Stimulated activated CD8-positive, alpha-beta memory T cell treated with anti-CD3 and anti-CD28 coated beads, Interleukin-15, amount 100 ng/mL, for 24 hours (primary cell): Measurements from ENCODE around the gene NWD2.
"Not testable (repeated sequence)": the region's sequence is repeated elsewhere in the genome, so short reads cannot be mapped to it uniquely, and the experiment has no call there.

Experiments
- DNase-seq: peaks from one replicate; pipeline ENCODE4 v3.0.0-alpha.2; 2020; ENCODE audit warnings: low read depth

NWD2 gene

GRCh38 chr4:37470245-37470644, 225.7 kb downstream of the NWD2 start:
- no peak for DNase-seq

DNA sequence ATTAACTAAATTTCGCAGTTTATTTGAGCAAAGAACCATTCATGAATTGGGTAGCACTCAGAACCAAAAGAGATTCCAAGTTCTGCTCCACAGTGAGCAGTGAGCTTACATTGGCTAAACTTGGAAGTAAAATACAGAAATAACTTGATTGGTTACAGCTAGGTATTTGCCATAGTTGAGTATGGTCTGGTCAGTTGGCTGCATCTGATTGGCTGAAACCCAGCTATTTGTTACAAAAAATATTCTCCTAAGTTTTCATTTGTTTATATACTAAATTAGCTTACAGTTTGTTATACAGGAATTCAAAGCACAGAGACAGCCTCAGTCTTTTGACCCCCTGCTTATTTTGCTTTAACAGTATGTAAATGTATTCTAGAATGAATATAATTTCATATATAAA, 226.6 kb downstream of the NWD2 start:
- DNase-seq: no peak

DNA sequence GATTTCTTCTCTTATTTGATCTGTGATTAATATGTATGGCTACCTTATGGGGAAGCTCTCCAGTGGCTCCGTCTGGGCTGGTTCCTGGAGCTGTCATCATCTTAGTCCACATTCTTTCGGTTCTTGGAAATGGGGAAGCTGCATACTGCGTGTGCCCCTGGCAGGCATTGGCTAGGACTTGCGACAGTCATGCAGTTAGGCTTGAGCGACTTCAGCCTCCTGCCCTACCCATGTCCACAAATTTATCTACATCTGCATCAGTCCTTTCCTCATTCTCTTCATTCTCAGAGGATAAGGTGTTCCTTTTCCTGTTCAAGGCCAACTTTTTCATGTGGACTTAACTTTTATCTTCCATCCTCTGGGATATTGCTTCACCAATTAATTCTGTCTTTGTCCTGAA, 227.4 kb downstream of the NWD2 start:
- no peak for DNase-seq

GRCh38 chr4:37473807-37474206, 229.3 kb downstream of the NWD2 start:
- DNase-seq: no peak

- no peak for DNase-seq
Observed at GRCh38 chr4:37475087-37475486, 230.5 kb downstream of the NWD2 start.

DNA sequence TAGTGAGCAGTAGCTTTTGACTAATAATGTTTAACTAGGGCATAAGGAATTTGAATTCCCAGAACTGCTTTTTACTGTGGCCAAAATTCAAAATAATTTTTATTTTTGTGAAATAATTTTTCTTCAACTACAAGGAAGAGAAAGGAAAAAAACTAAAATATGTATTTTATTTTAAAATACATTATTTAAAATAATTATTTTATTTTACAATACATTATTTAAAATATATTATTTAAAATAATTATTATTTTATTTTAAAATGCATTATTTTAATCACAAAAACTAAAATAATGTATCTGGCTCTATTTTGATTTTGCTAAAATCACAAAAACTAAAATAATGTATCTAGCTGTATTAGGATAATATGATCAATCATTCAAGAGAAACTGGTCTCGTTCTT, 231.2 kb downstream of the NWD2 start:
- no peak for DNase-seq

GRCh38 chr4:37476256-37476655, 231.7 kb downstream of the NWD2 start:
- DNase-seq: no peak

DNA sequence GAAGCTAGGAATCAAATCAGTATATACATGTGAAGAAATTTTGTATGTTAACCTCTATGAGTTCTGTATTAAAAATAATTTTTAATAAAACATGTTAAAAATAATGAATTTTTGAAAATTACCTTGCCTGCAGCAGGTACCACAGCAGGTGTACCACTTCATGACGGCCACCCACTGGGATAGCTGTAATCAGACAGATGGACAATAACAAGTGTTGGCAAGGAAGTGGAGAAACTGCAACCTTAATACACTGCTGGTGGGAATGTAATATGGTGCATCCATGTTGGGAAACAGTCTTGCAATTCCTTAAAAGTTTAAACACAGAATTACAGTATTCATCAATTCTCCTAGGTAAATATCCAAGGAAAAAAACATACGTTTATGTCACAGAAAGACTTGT, 232.1 kb downstream of the NWD2 start:
- no peak for DNase-seq

DNA sequence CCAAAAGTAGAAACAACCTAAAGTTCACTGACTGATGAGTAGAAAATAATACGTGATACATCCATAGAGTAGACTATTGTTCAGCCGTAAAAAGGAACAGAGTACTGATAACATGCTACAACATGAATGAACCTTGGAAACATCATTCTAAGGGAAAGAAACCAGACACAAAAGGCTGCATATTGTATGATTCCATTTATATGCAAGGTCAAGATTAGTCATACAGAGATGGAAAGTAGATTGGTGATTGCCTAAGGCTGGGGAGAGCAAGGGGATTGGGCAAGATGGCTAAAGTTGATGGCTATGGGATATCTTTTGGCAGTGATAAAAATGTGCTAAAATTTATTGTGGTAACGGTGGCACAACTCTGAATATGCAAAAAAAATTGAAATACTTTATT, 232.6 kb downstream of the NWD2 start:
- DNase-seq: no peak

DNA sequence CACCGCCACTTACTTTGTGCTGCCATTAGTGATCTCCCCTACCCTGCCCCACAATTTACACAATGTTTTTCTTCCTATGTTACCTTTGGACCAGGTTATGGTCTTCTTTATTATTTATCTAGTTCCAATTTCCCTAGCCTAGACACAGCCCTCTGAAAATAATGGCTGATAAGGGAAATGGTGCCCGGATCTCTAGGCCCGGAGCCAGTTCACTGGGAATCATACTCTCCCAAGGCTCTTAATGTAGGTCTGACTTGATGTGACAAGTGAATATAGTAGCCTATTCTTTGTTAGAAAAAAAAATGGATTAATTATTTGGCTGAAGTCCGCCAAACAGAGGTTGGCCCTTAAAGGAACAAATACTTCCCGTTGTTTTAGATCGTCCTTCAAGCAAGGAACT, 233.6 kb downstream of the NWD2 start:
- DNase-seq: no peak

DNA sequence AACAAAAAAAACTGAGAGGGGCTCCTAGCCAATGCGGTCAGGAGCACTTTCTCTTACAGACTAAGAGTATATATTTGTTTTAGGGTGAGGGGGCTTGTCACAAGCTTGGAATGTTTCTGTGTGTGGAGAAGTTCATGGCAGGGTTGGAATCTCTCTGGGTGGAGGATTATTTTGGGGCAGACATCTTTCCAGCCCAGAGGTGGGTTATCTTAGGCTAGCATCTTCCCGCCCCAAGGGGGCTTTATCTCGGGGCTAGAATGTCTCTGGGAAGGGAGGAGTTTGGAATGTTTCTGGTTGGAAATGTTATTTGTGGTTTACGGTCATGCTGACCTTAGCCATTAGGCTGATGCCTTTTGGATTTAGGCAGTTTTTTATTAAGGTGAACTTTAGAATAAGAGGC, 236.0 kb downstream of the NWD2 start:
- no peak for DNase-seq

GRCh38 chr4:37481547-37482122, 237.1 kb downstream of the NWD2 start:
- no peak for DNase-seq

GRCh38 chr4:37482236-37482913, 237.8 kb downstream of the NWD2 start:
- no peak for DNase-seq

- DNase-seq: no peak
Observed at GRCh38 chr4:37483610-37484009, 239.1 kb downstream of the NWD2 start.

- no peak for DNase-seq
Observed at GRCh38 chr4:37486166-37486565, 241.6 kb downstream of the NWD2 start.

- DNase-seq: no peak
Observed at GRCh38 chr4:37487668-37488067, 243.1 kb downstream of the NWD2 start.

DNA sequence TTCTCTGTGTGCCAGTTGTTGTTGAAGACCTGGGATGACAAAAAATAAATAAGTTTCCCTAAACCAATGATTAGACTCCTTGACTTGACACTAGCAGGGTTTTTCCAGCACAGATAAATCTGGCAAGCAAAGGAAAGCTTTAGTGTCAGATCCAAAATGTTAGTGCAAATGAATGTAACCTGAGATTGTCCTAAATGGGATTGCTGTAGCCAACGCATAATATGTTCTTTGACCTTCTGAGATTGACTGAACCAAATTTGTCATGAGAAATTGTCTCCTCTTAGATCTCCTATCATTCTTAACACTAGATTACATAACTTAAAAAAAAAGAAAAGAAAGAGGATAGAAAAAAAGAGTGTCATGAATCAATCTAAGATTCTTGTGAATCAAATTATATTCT, 245.2 kb downstream of the NWD2 start:
- DNase-seq: no peak

- DNase-seq: no peak
Observed at GRCh38 chr4:37490391-37491347, 246.1 kb downstream of the NWD2 start.

GRCh38 chr4:37495353-37495752, 250.8 kb downstream of the NWD2 start:
- not testable (repeated sequence) for DNase-seq
